Body of pancreas (tissue), 4 donors: ENCODE data around the gene MED15. TPM values are rescaled to one million over a fixed set of nuclear protein-coding genes. Genes with fewer than 3 reads are reported as not detected.

Source experiments
- ATAC-seq: fragments of 150-250 bp; one replicate; pipeline ENCODE4 v1.9.1; 2016
- DNase-seq, 4 donors: peaks; one replicate each; pipeline ENCODE4 v3.0.0-alpha.2; 2019
- H3K27ac ChIP-seq, 4 donors: fragments of 200-600 bp; sonication (generic); 1 replicate in 3 of 4; 2 replicates in 1 of 4; pipeline versions ENCODE4 v1.5.1 to v1.6.1; 2016 to 2019; ENCODE audit warnings: mild to moderate bottlenecking in 1 of 4, mixed read lengths in 1 of 4, moderate library complexity in 1 of 4
- H3K27me3 ChIP-seq, 2 donors: fragments of 200-600 bp; sonication (generic); one replicate each; pipeline ENCODE4 v1.6.0; 2016; ENCODE audit warnings: mild to moderate bottlenecking in 1 of 2
- H3K36me3 ChIP-seq, 2 donors: fragments of 200-600 bp; sonication (generic); replicated peaks in 1 of 2; 2 replicates each; pipeline ENCODE4 v1.5.1; 2016; ENCODE audit warnings: low read depth in 2 of 2; ENCODE audit not compliant: insufficient read depth in 1 of 2
- H3K4me1 ChIP-seq: fragments of 200-600 bp; sonication (generic); one replicate; pipeline ENCODE4 v1.6.0; 2016
- H3K4me3 ChIP-seq, 2 donors: fragments of 200-600 bp; sonication (generic); 1 replicate in 1 of 2; 2 replicates in 1 of 2; pipeline ENCODE4 v1.5.1; 2016 to 2019
- H3K9me3 ChIP-seq, 3 donors: fragments of 200-600 bp; sonication (generic); 1 replicate in 2 of 3; 2 replicates in 1 of 3; pipeline ENCODE4 v1.5.1; 2016
- CTCF ChIP-seq, 7 experiments: fragments of 450-650 bp in 4 of 7; fragments of 200-600 bp in 3 of 7; sonication (generic) in 3 of 7; IDR thresholded peaks; one replicate each; pipeline ENCODE4 v1.5.1; 2016 to 2019; ENCODE audit warnings: antibody characterized with exemption in 7 of 7
- POLR2A ChIP-seq, 3 donors: fragments of 450-650 bp; IDR thresholded peaks; one replicate each; pipeline ENCODE4 v1.6.1; 2016; ENCODE audit warnings: antibody characterized with exemption in 3 of 3, mild to moderate bottlenecking in 2 of 3
- WGBS, 2 donors: methylation state at CpG; one replicate each; pipeline ENCODE4 v1.1.5; 2017; 5-methylcytosine and 5-hydroxymethylcytosine counted together
- intact Hi-C: fragments of 100-400 bp; cut with DNase I; formaldehyde crosslinking; loops from one replicate; pipeline ENCODE4 v1.15.1; 2023
- total RNA-seq, 2 donors: library from RNA; depleted of rRNA; stranded (reverse); fragments of >200 nt; gene quantifications; one replicate each; pipeline ENCODE4 v1.1.0, GENCODE V29; 2016

MED15 gene
- total RNA-seq, 2 donors from 2014 or later = 31.6 to 36.9 TPM

GRCh38 chr22:20523086-20523983 lies 15.9 kb downstream of the MED15 start:
- H3K36me3 ChIP-seq = peaks cover 0 to 4% of the 10 kb centered on the region in 2 donors
- DNase-seq = no peak
- no peak for ATAC-seq

GRCh38 chr22:20524004-20524481 lies 16.6 kb downstream of the MED15 start:
- H3K27ac ChIP-seq = no peak overlapping the region
- H3K27me3 ChIP-seq = no peaks in the 10 kb centered on the region
- intact Hi-C loops = no loop called here
- TF ChIP-seq CTCF (IDR thresholded peaks at IDR 0.05) (no peak), POLR2A (IDR thresholded peaks at IDR 0.05) (no peak)
- H3K36me3 ChIP-seq = peaks cover 0 to 4% of the 10 kb centered on the region in 2 donors
- ATAC-seq = no peak
- no peak for DNase-seq
- 11 to 13% methylated on average over 1 of the region's 1 CpG for WGBS, 2 donors
- H3K4me3 ChIP-seq = no peak overlapping the region
- peaks cover 12% of the 10 kb centered on the region for H3K4me1 ChIP-seq
- no peaks in the 10 kb centered on the region for H3K9me3 ChIP-seq

More at GRCh38 chr22:20523086-20523983, 15.9 kb downstream of the MED15 start:
- H3K4me1 ChIP-seq = peaks cover 12% of the 10 kb centered on the region
- H3K27ac ChIP-seq = peak overlapping the region in 1 of 4 donors; percentile 2
- H3K27me3 ChIP-seq = no peaks in the 10 kb centered on the region
- H3K9me3 ChIP-seq = no peaks in the 10 kb centered on the region
- intact Hi-C loops = no loop called here
- TF ChIP-seq POLR2A (IDR thresholded peaks at IDR 0.05) (no peak), CTCF (IDR thresholded peaks at IDR 0.05) (no peak)
- 53 to 66% methylated on average over 6 to 7 of the region's 7 CpGs for WGBS, 2 donors
- H3K4me3 ChIP-seq = no peak overlapping the region

- ATAC-seq = no peak
- no peaks in the 10 kb centered on the region for H3K27me3 ChIP-seq
Measured at GRCh38 chr22:20525048-20525447, 17.6 kb downstream of the MED15 start.

DNA sequence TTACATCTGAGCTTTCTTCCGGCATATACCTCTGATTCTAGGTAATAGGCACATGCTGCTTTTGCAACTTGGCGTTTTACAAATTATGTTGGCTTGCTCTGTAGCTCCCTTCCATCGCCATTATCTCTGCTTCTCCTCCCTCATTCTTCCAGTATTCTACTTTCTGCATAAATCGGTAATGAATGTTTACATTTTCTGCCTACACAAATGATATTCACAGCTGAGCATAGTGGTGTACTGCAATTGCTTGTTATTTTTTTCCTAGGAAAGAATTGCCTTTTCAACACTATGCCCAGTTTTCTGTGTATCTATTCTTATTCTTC lies 18.9 kb downstream of the MED15 start:
- ATAC-seq = no peak
- peaks cover 0 to 2% of the 10 kb centered on the region in 2 donors for H3K36me3 ChIP-seq
- no peak overlapping the region for H3K27ac ChIP-seq
- peaks cover 22% of the 10 kb centered on the region for H3K4me1 ChIP-seq
- no peak for DNase-seq
- TF ChIP-seq POLR2A (IDR thresholded peaks at IDR 0.05) = no peak
- no peak for TF ChIP-seq CTCF (IDR thresholded peaks at IDR 0.05)
- intact Hi-C loops = no loop called here
- H3K4me3 ChIP-seq = no peak overlapping the region
- no peaks in the 10 kb centered on the region for H3K9me3 ChIP-seq
- H3K27me3 ChIP-seq = no peaks in the 10 kb centered on the region
- 72 to 78% methylated on average over 4 of the region's 4 CpGs for WGBS, 2 donors

More at GRCh38 chr22:20525048-20525447, 17.6 kb downstream of the MED15 start:
- TF ChIP-seq POLR2A (IDR thresholded peaks at IDR 0.05) = no peak
- TF ChIP-seq CTCF (IDR thresholded peaks at IDR 0.05) = no peak
- no peak for DNase-seq
- H3K4me3 ChIP-seq = no peak overlapping the region
- peaks cover 12% of the 10 kb centered on the region for H3K4me1 ChIP-seq
- H3K9me3 ChIP-seq = no peaks in the 10 kb centered on the region
- intact Hi-C loops = no loop called here
- 91 to 97% methylated on average over 7 of the region's 7 CpGs for WGBS, 2 donors
- H3K36me3 ChIP-seq = peaks cover 0 to 4% of the 10 kb centered on the region in 2 donors
- no peak overlapping the region for H3K27ac ChIP-seq
